GM23248 (cell line): Measurements from ENCODE around the gene LY86.

ENCODE experiments used
- EZH2 ChIP-seq: fragments of 200-600 bp; sonication (generic); IDR thresholded peaks from 2 replicates; pipeline ENCODE4 v1.6.1; 2018; ENCODE audit warnings: antibody characterized with exemption, mild to moderate bottlenecking; ENCODE audit not compliant: insufficient read depth, poor library complexity, severe bottlenecking
- EZH2phosphoT487 ChIP-seq: fragments of 200-600 bp; sonication (generic); IDR thresholded peaks from 2 replicates; pipeline ENCODE4 v1.6.1; 2018; ENCODE audit warnings: antibody characterized with exemption, moderate library complexity, mild to moderate bottlenecking, low read depth; ENCODE audit not compliant: insufficient read depth

- TF ChIP-seq EZH2 (no peak), EZH2phosphoT487 (no peak)
Measured at GRCh38 chr6:6603317-6603716, 14.8 kb downstream of the LY86 start.
